H1 (cell line): ENCODE data around the gene PIK3R5. TPM values are rescaled to one million over a fixed set of nuclear protein-coding genes. Genes with fewer than 3 reads are reported as not detected.
A peak's percentile ranks its signal among the peaks of the same experiment; 100 is the strongest.

Experiments used
- CTCF ChIA-PET: fragments of 300-600 bp; sonication (Branson Sonifier 250); formaldehyde crosslinking; loops from one replicate; lab custom pipeline; 2021; ENCODE audit not compliant: partially characterized antibody; lab: Charles Lee
- POLR2A ChIA-PET: fragments of 300-600 bp; sonication (Branson Sonifier 250); formaldehyde crosslinking; loops from one replicate; lab custom pipeline; 2021; ENCODE audit warnings: inconsistent platforms; ENCODE audit not compliant: partially characterized antibody; lab: Charles Lee
- DNase-seq, 2 experiments: peaks; one replicate each; pipeline versions ENCODE4 v3.0.0 to v3.0.0-alpha.2; 2010 to 2022; ENCODE audit warnings: low spot score in 2 of 2, low read depth in 1 of 2, mixed read lengths in 1 of 2
- FAIRE-seq: peaks from 2 replicates; lab custom pipeline; 2011; peaks lifted over from hg19 to GRCh38; lab: Jason Lieb, UNC
- H2AFZ ChIP-seq: 2 replicates; pipeline ENCODE4 v1.8.1; 2012; ENCODE audit warnings: low read length, inconsistent platforms
- H2AK5ac ChIP-seq: 2 replicates; pipeline ENCODE4 v1.6.1; 2013; ENCODE audit warnings: low read depth, low read length
- H2BK120ac ChIP-seq: replicated peaks from 2 replicates; pipeline ENCODE3; 2013; ENCODE audit warnings: low read depth, low read length, inconsistent platforms
- H2BK12ac ChIP-seq: 2 replicates; pipeline ENCODE4 v1.6.1; 2013; ENCODE audit warnings: low read depth, low read length
- H2BK15ac ChIP-seq: 2 replicates; pipeline ENCODE4 v1.6.1; 2013; ENCODE audit warnings: low read length
- H2BK20ac ChIP-seq: 2 replicates; pipeline ENCODE4 v1.6.1; 2013; ENCODE audit warnings: low read length
- H2BK5ac ChIP-seq: 2 replicates; pipeline ENCODE4 v1.6.1; 2013; ENCODE audit warnings: low read depth, low read length
- H3K14ac ChIP-seq: 2 replicates; pipeline ENCODE4 v1.6.1; 2013; ENCODE audit warnings: inconsistent platforms; ENCODE audit not compliant: insufficient read length
- H3K18ac ChIP-seq: 2 replicates; pipeline ENCODE4 v1.6.1; 2013; ENCODE audit warnings: low read length; ENCODE audit errors: extremely low read depth
- H3K23ac ChIP-seq: 2 replicates; pipeline ENCODE4 v1.6.1; 2013; ENCODE audit warnings: inconsistent platforms; ENCODE audit not compliant: insufficient read length
- H3K23me2 ChIP-seq: 2 replicates; pipeline ENCODE4 v1.6.1; 2013; ENCODE audit warnings: low read depth, low read length
- H3K27ac ChIP-seq: 2 replicates; pipeline ENCODE4 v1.6.1; 2011; ENCODE audit warnings: low read depth, low read length, inconsistent platforms
- H3K27me3 ChIP-seq, 4 experiments: replicated peaks in 1 of 4; 1 replicate in 1 of 4; 2 replicates in 3 of 4; pipeline versions ENCODE4 v1.6.1 to v1.8.1; 2011 to 2013; ENCODE audit warnings: low read length in 3 of 4, mild to moderate bottlenecking in 3 of 4, inconsistent platforms in 2 of 4, mixed read lengths in 2 of 4, moderate library complexity in 1 of 4; ENCODE audit not compliant: control insufficient read depth in 3 of 4, insufficient read depth in 3 of 4; ENCODE audit errors: extremely low read depth in 1 of 4
- H3K36me3 ChIP-seq, 4 experiments: 2 replicates each; pipeline versions ENCODE4 v1.6.1 to v1.8.1; 2011 to 2013; ENCODE audit warnings: mild to moderate bottlenecking in 4 of 4, low read length in 3 of 4, moderate library complexity in 2 of 4, control low read depth in 1 of 4, inconsistent platforms in 1 of 4; ENCODE audit not compliant: insufficient read depth in 4 of 4, control insufficient read depth in 2 of 4
- H3K4ac ChIP-seq: replicated peaks from 2 replicates; pipeline ENCODE3; 2013; ENCODE audit warnings: low read length, low read depth, mixed read lengths, inconsistent platforms; ENCODE audit not compliant: insufficient read length
- H3K4me1 ChIP-seq, 4 experiments: replicated peaks in 1 of 4; 1 replicate in 1 of 4; 2 replicates in 3 of 4; pipeline versions ENCODE4 v1.6.1 to v1.8.1; 2011 to 2013; ENCODE audit warnings: low read length in 3 of 4, inconsistent platforms in 2 of 4, mixed read lengths in 1 of 4; ENCODE audit not compliant: insufficient read depth in 4 of 4, control insufficient read depth in 3 of 4
- H3K4me2 ChIP-seq, 2 experiments: 2 replicates each; pipeline versions ENCODE4 v1.6.1 to v1.8.1; 2011 to 2013; ENCODE audit warnings: low read depth in 2 of 2, low read length in 2 of 2, control low read depth in 1 of 2, inconsistent platforms in 1 of 2, mild to moderate bottlenecking in 1 of 2; ENCODE audit not compliant: insufficient read depth in 1 of 2
- H3K4me3 ChIP-seq, 4 experiments: fragments of 200-600, 300-600 bp in 1 of 4; sonication (generic), shearing (Covaris generic), sonication (Bioruptor Twin) in 1 of 4; 2 replicates each; pipeline versions ENCODE4 v1.5.1 to v1.8.1; 2011 to 2016; ENCODE audit warnings: low read length in 4 of 4, low read depth in 3 of 4, control low read depth in 2 of 4, inconsistent platforms in 2 of 4, mild to moderate bottlenecking in 2 of 4, mixed read lengths in 1 of 4, moderate library complexity in 1 of 4; ENCODE audit not compliant: insufficient read depth in 2 of 4; ENCODE audit errors: extremely low read depth in 1 of 4
- H3K56ac ChIP-seq: replicated peaks from 2 replicates; pipeline ENCODE3; 2013; ENCODE audit warnings: low read depth, mild to moderate bottlenecking, mixed read lengths, low read length, inconsistent platforms; ENCODE audit not compliant: insufficient read length
- H3K79me1 ChIP-seq: 2 replicates; pipeline ENCODE4 v1.6.1; 2013; ENCODE audit warnings: low read depth, low read length, control low read depth
- H3K79me2 ChIP-seq, 2 experiments: 2 replicates each; pipeline versions ENCODE4 v1.6.1 to v1.8.1; 2012 to 2013; ENCODE audit warnings: low read length in 2 of 2, mild to moderate bottlenecking in 2 of 2, inconsistent platforms in 1 of 2; ENCODE audit not compliant: insufficient read depth in 2 of 2, control insufficient read depth in 1 of 2
- H3K9ac ChIP-seq, 4 experiments: replicated peaks in 1 of 4; 1 replicate in 1 of 4; 2 replicates in 3 of 4; pipeline versions ENCODE4 v1.6.1 to v1.8.1; 2011 to 2013; ENCODE audit warnings: low read depth in 3 of 4, low read length in 3 of 4, control low read depth in 2 of 4, mild to moderate bottlenecking in 2 of 4, moderate library complexity in 2 of 4, inconsistent platforms in 1 of 4; ENCODE audit errors: extremely low read depth in 1 of 4
- H3K9me3 ChIP-seq, 2 experiments: 2 replicates each; pipeline versions ENCODE4 v1.6.1 to v1.8.1; 2012 to 2013; ENCODE audit warnings: mild to moderate bottlenecking in 2 of 2, moderate library complexity in 2 of 2, control low read depth in 1 of 2, inconsistent platforms in 1 of 2, low read depth in 1 of 2, low read length in 1 of 2, mixed read lengths in 1 of 2; ENCODE audit not compliant: insufficient read depth in 2 of 2
- H4K20me1 ChIP-seq, 2 experiments: replicated peaks in 1 of 2; 2 replicates each; pipeline versions ENCODE3 to v1.8.1; 2011 to 2013; ENCODE audit warnings: inconsistent platforms in 2 of 2, low read length in 2 of 2, mild to moderate bottlenecking in 1 of 2; ENCODE audit not compliant: insufficient read depth in 2 of 2, control insufficient read depth in 1 of 2
- H4K5ac ChIP-seq: 2 replicates; pipeline ENCODE4 v1.6.1; 2013; ENCODE audit warnings: low read length, low read depth, mixed read lengths, inconsistent platforms; ENCODE audit not compliant: insufficient read length
- H4K8ac ChIP-seq: 2 replicates; pipeline ENCODE4 v1.8.0; 2013; ENCODE audit warnings: mild to moderate bottlenecking, moderate library complexity, low read length, inconsistent platforms; ENCODE audit not compliant: insufficient read depth; ENCODE audit errors: extremely low read depth
- H4K91ac ChIP-seq: replicated peaks from 2 replicates; pipeline ENCODE3; 2013; ENCODE audit warnings: low read length, mixed read lengths, inconsistent platforms; ENCODE audit not compliant: insufficient read length
- BCL11A ChIP-seq, 2 experiments: IDR thresholded peaks; one replicate each; pipeline ENCODE4 v1.6.1; 2011; ENCODE audit warnings: low read depth in 2 of 2, low read length in 2 of 2, mild to moderate bottlenecking in 2 of 2
- BRCA1 ChIP-seq: IDR thresholded peaks from 2 replicates; pipeline ENCODE4 v1.6.1; 2012; ENCODE audit warnings: low read depth, low read length, improper control_type of control experiment
- CBX8 ChIP-seq: fragments of 300-800, 300-1000 bp; sonication (generic); IDR thresholded peaks from 2 replicates; pipeline ENCODE4 v1.7.1; 2016; ENCODE audit warnings: low read depth, low read length, borderline replicate concordance
- CHD1 ChIP-seq: IDR thresholded peaks from 2 replicates; pipeline ENCODE4 v1.6.1; 2012; ENCODE audit warnings: low read depth, low read length, improper control_type of control experiment
- EZH2 ChIP-seq: fragments of 200-600 bp; sonication (generic); IDR thresholded peaks from 2 replicates; pipeline ENCODE4 v1.7.1; 2012; ENCODE audit warnings: low read depth, mild to moderate bottlenecking, moderate library complexity, low read length, inconsistent platforms; ENCODE audit not compliant: severe bottlenecking
- GABPA ChIP-seq: IDR thresholded peaks from 2 replicates; pipeline ENCODE4 v1.6.1; 2011; ENCODE audit warnings: mild to moderate bottlenecking, low read length, moderate library complexity, borderline replicate concordance; ENCODE audit not compliant: insufficient read depth
- KDM1A ChIP-seq: fragments of 200-600, 300-600 bp; sonication (generic); IDR thresholded peaks from 2 replicates; pipeline ENCODE4 v1.7.1; 2016; ENCODE audit warnings: mild to moderate bottlenecking, low read length, borderline replicate concordance
- KDM5A ChIP-seq: fragments of 200-600 bp; IDR thresholded peaks from 2 replicates; pipeline ENCODE4 v1.7.1; 2012; ENCODE audit warnings: mild to moderate bottlenecking, low read length, inconsistent platforms, mixed read lengths
- POLR2A ChIP-seq, 2 experiments: IDR thresholded peaks; 1 replicate in 1 of 2; 2 replicates in 1 of 2; pipeline ENCODE4 v1.6.1; 2011; ENCODE audit warnings: low read depth in 2 of 2, low read length in 2 of 2, mild to moderate bottlenecking in 2 of 2; ENCODE audit errors: control extremely low read depth in 1 of 2
- RAD21 ChIP-seq, 2 experiments: IDR thresholded peaks in 1 of 2; conservative IDR thresholded peaks in 1 of 2; 2 replicates each; pipeline ENCODE4 v1.6.1; 2011; ENCODE audit warnings: low read depth in 2 of 2, low read length in 2 of 2, improper control_type of control experiment in 1 of 2, inconsistent platforms in 1 of 2, mild to moderate bottlenecking in 1 of 2, moderate library complexity in 1 of 2
- RXRA ChIP-seq: IDR thresholded peaks from 2 replicates; pipeline ENCODE4 v1.6.1; 2011; ENCODE audit warnings: low read depth, mild to moderate bottlenecking, low read length, moderate library complexity; ENCODE audit not compliant: insufficient read depth
- TEAD4 ChIP-seq: IDR thresholded peaks from 2 replicates; pipeline ENCODE4 v1.6.1; 2012; ENCODE audit warnings: low read depth, low read length, inconsistent platforms, mixed read lengths
- WGBS, 2 experiments: shearing (Covaris generic) in 1 of 2; methylation state at CpG; one replicate each; pipeline versions ENCODE4 v1.1.6 to v1.1.7; 2013 to 2015; ENCODE audit warnings: low lambda C conversion rate in 2 of 2, mixed read lengths in 2 of 2, inconsistent platforms in 1 of 2, low coverage in 1 of 2, missing lambda C conversion rate in 1 of 2; ENCODE audit not compliant: insufficient replicate concordance in 2 of 2, insufficient coverage in 1 of 2, insufficient read length in 1 of 2; ENCODE audit errors: extremely low coverage in 1 of 2, missing lambda C conversion rate in 1 of 2; 5-methylcytosine and 5-hydroxymethylcytosine counted together
- polyA plus RNA-seq, 7 experiments: library from polyadenylated mRNA; depleted of rRNA in 3 of 7; stranded (reverse) in 5 of 7; unstranded in 2 of 7; fragments of >200 nt in 5 of 7; fragments of 200-250 nt in 2 of 7; gene quantifications; 1 replicate in 5 of 7; 2 replicates in 1 of 7; 4 replicates in 1 of 7; pipeline versions ENCODE4 v1.2.1 to v1.2.3, GENCODE V29; 2011 to 2013; ENCODE audit warnings: missing spikeins in 2 of 7, mixed read lengths in 2 of 7
- total RNA-seq: library from RNA; stranded (reverse); fragmentation: NEBNext Ultra II Directional; extraction: Animal tissue kit (Norgen Biotek cat#: 25700); gene quantifications from 2 replicates; pipeline ENCODE4 v1.2.1, GENCODE V29; 2021
- TF ChIP-seq, protein P1 (sequence below): IDR thresholded peaks from 2 replicates; pipeline ENCODE4 v1.6.1; 2012; ENCODE audit warnings: inconsistent platforms
- TF ChIP-seq, protein P2 (sequence below): IDR thresholded peaks from 2 replicates; pipeline ENCODE4 v1.6.1; 2011; ENCODE audit warnings: low read depth, mild to moderate bottlenecking, low read length; ENCODE audit not compliant: insufficient read depth

Gene PIK3R5
- total and polyA plus RNA-seq, 2 of the 8 experiments (the other 6 are each of a cell fraction or from before 2014, with no cell fraction given): 2.7 to 4.3 TPM

DNA sequence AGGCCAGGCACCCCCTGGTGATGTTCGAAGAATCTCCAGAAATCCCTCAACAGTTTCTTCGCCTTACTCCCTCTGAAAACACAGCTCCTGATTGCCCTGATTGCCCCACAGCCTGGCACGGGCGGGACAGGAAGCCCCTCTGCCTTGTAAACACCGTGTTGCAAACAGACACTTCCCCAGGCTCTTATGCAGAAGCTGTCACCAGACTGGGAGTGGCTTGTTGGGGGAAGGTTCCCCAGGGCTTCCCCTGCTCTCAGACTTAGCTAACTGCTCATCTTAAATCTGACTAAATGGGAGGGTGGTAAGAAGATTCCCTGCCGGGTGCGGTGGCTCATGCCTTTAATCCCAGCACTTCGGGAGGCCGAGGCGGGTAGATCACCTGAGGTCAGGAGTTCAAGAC is 11.2 kb downstream of the PIK3R5 start:
- Histone ChIP-seq H2BK12ac (no peak overlapping the region), H4K8ac (0 out of 2 replicates have a peak overlapping the region, but pooled peaks have one; percentile 83), H3K4me2 (no peak overlapping the region), H3K9ac (no peak overlapping the region), H3K27me3 (no peaks in the 10 kb centered on the region), H2BK120ac (no peak overlapping the region), H3K9me3 (no peaks in the 10 kb centered on the region), H2AFZ (no peak overlapping the region), H3K18ac (no peak overlapping the region), H3K4me3 (no peak overlapping the region), H3K56ac (no peak overlapping the region), H2BK20ac (no peak overlapping the region), H3K14ac (no peak overlapping the region), H3K79me1 (no peaks in the 10 kb centered on the region), H2BK15ac (no peak overlapping the region), H3K23ac (no peak overlapping the region), H3K36me3 (no peaks in the 10 kb centered on the region), H2AK5ac (no peak overlapping the region), H3K79me2 (no peaks in the 10 kb centered on the region), H3K27ac (no peak overlapping the region), H2BK5ac (no peak overlapping the region), H3K4ac (no peak overlapping the region), H4K5ac (no peak overlapping the region), H3K23me2 (no peaks in the 10 kb centered on the region), H3K4me1 (no peaks in the 10 kb centered on the region; a peak in 2 of 7 replicates), H4K91ac (no peak overlapping the region), H4K20me1 (no peaks in the 10 kb centered on the region)
- ChIA-PET CTCF (interaction anchor here (1.2 to 2.2 kb wide), 3 partner anchors 10 to 65 kb away, joined by 3 to 12 read pairs (median 7); no protein-coding TSS in a partner anchor), POLR2A (no interaction called here)
- WGBS, 2 experiments: 75% methylated on average over 9 of the region's 10 CpGs; no CpG with 5 or more reads in 1 of the 2 experiments
- FAIRE-seq (no peak), DNase-seq (peak in 1 of 2 experiments; percentile 27)
- no peak for TF ChIP-seq CBX8
- no peak for TF ChIP-seq GABPA
- TF ChIP-seq, protein P1, sequence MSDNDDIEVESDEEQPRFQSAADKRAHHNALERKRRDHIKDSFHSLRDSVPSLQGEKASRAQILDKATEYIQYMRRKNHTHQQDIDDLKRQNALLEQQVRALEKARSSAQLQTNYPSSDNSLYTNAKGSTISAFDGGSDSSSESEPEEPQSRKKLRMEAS: no peak
- no peak for TF ChIP-seq BCL11A (IDR thresholded peaks at IDR 0.05; ENCODE audit: low read depth in 2 of 2, low read length in 2 of 2)
- TF ChIP-seq EZH2: no peak
- TF ChIP-seq TEAD4: no peak
- no peak for TF ChIP-seq KDM5A
- no peak for TF ChIP-seq RXRA
- TF ChIP-seq RAD21 (IDR thresholded peaks at IDR 0.05 in 1 of 2, conservative IDR thresholded peaks at IDR 0.05 in 1 of 2; ENCODE audit: low read depth in 2 of 2, low read length in 2 of 2): no peak
- TF ChIP-seq BRCA1: no peak
- no peak for TF ChIP-seq KDM1A
- TF ChIP-seq POLR2A (IDR thresholded peaks at IDR 0.05; ENCODE audit: control extremely low read depth in 1 of 2, low read depth in 2 of 2, low read length in 2 of 2): no peak
- TF ChIP-seq, protein P2, sequence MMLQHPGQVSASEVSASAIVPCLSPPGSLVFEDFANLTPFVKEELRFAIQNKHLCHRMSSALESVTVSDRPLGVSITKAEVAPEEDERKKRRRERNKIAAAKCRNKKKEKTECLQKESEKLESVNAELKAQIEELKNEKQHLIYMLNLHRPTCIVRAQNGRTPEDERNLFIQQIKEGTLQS: no peak
- TF ChIP-seq CHD1: no peak
